HepG2 (cell line): ENCODE data around the gene TUBG1. TPM values are rescaled to one million over a fixed set of nuclear protein-coding genes. Genes with fewer than 3 reads are reported as not detected.
A peak's percentile ranks its signal among the peaks of the same experiment; 100 is the strongest.

Source experiments
- ELF4 ChIP-seq: sonication (generic); formaldehyde crosslinking; IDR thresholded peaks from 2 replicates; pipeline ENCODE4 v1.5.0; 2020; ENCODE audit warnings: missing genetic modification reagents, mild to moderate bottlenecking, moderate library complexity, borderline replicate concordance
- FLYWCH1 ChIP-seq: sonication (generic); formaldehyde crosslinking; IDR thresholded peaks from 2 replicates; pipeline ENCODE4 v1.8.1; 2023; ENCODE audit warnings: mild to moderate bottlenecking, missing genetic modification reagents
- FOXA3 ChIP-seq: IDR thresholded peaks from 2 replicates; pipeline ENCODE4 v1.6.1; 2016; ENCODE audit warnings: missing genetic modification reagents, missing compliant biosample characterization
- HNF4A ChIP-seq: sonication (generic); formaldehyde crosslinking; IDR thresholded peaks from 2 replicates; pipeline ENCODE4 v1.4.0; 2020; ENCODE audit warnings: missing genetic modification reagents
- JDP2 ChIP-seq: sonication (generic); formaldehyde crosslinking; IDR thresholded peaks from 2 replicates; pipeline ENCODE4 v1.8.1; 2022; ENCODE audit warnings: missing genetic modification reagents, borderline replicate concordance
- KAT2B ChIP-seq: fragments of 150-350 bp; IDR thresholded peaks from 2 replicates; pipeline ENCODE4 v1.6.1; 2014; ENCODE audit warnings: low read depth, low read length, borderline replicate concordance
- NFE2L2 ChIP-seq: fragments of 150-350 bp; IDR thresholded peaks from 2 replicates; pipeline ENCODE4 v1.6.1; 2014; ENCODE audit warnings: low read length
- NFIC ChIP-seq: IDR thresholded peaks from 2 replicates; pipeline ENCODE4 v1.6.1; 2012; ENCODE audit warnings: mild to moderate bottlenecking, low read length, inconsistent platforms
- NR2F2 ChIP-seq: IDR thresholded peaks from 2 replicates; pipeline ENCODE4 v1.6.1; 2012; ENCODE audit warnings: low read depth, inconsistent platforms, borderline replicate concordance
- POGK ChIP-seq: sonication (generic); formaldehyde crosslinking; conservative IDR thresholded peaks from 2 replicates; pipeline ENCODE4 v1.8.0; 2022; ENCODE audit warnings: mild to moderate bottlenecking, moderate library complexity, missing genetic modification reagents
- THYN1 ChIP-seq: sonication (generic); formaldehyde crosslinking; IDR thresholded peaks from 2 replicates; pipeline ENCODE4 v1.8.1; 2023; ENCODE audit warnings: low read depth, mild to moderate bottlenecking, moderate library complexity, missing genetic modification reagents, borderline replicate concordance
- ZNF382 ChIP-seq: sonication (generic); formaldehyde crosslinking; IDR thresholded peaks from 2 replicates; pipeline ENCODE4 v1.5.0; 2020; ENCODE audit warnings: missing genetic modification reagents, mild to moderate bottlenecking, borderline replicate concordance
- ZNF484 ChIP-seq: sonication (generic); formaldehyde crosslinking; IDR thresholded peaks from 2 replicates; pipeline ENCODE4 v1.5.1; 2020; ENCODE audit warnings: mild to moderate bottlenecking, low read depth, missing genetic modification reagents, borderline replicate concordance
- ZNF883 ChIP-seq: sonication (generic); formaldehyde crosslinking; IDR thresholded peaks from 2 replicates; pipeline ENCODE4 v1.5.1; 2020; ENCODE audit warnings: mild to moderate bottlenecking, missing genetic modification reagents; ENCODE audit errors: not compliant biosample characterization
- ZNF891 ChIP-seq: sonication (generic); formaldehyde crosslinking; IDR thresholded peaks from 2 replicates; pipeline ENCODE4 v1.5.0; 2020; ENCODE audit warnings: mild to moderate bottlenecking, missing genetic modification reagents
- polyA plus RNA-seq, 8 experiments: library from polyadenylated mRNA; depleted of rRNA in 3 of 8; stranded (reverse) in 7 of 8; unstranded in 1 of 8; fragments of >200 nt; fragmentation: Illumina TruSeq in 4 of 8; extraction: Trizol in 4 of 8; gene quantifications; 2 replicates each; pipeline versions ENCODE4 v1.2.1 to v1.2.3, GENCODE V29; 2011 to 2016; ENCODE audit warnings: low read depth in 4 of 8, missing spikeins in 1 of 8, mixed read lengths in 1 of 8; ENCODE audit not compliant: insufficient read depth in 1 of 8
- total RNA-seq, 5 experiments: library from RNA; depleted of rRNA; stranded (reverse); fragments of >200 nt; fragmentation: Illumina TruSeq; extraction: Trizol; gene quantifications; 2 replicates each; pipeline ENCODE4 v1.2.3, GENCODE V29; 2016; ENCODE audit warnings: low read depth in 1 of 5
- TF ChIP-seq, protein P1 (sequence below): sonication (generic); formaldehyde crosslinking; IDR thresholded peaks from 2 replicates; pipeline ENCODE4 v1.4.0; 2020; ENCODE audit warnings: missing genetic modification reagents
- TF ChIP-seq, protein P2 (sequence below): sonication (generic); formaldehyde crosslinking; IDR thresholded peaks from 2 replicates; pipeline ENCODE4 v1.4.0; 2020; ENCODE audit warnings: mild to moderate bottlenecking, missing genetic modification reagents

Gene TUBG1
- total and polyA plus RNA-seq, 2 of the 13 experiments (the other 11 are each of a cell fraction or from before 2014, with no cell fraction given) = 74.1 to 137 TPM

- TF ChIP-seq THYN1 (CRISPR knock-in tag) = peak; percentile 86; the same call in 1 of the 2 replicates
- no peak for TF ChIP-seq KAT2B
- TF ChIP-seq HNF4A (CRISPR knock-in tag) = peak; percentile 74
- peak; percentile 82 for TF ChIP-seq POGK (CRISPR knock-in tag)
- TF ChIP-seq JDP2 (CRISPR knock-in tag) = no peak
- no peak for TF ChIP-seq ELF4
- TF ChIP-seq ZNF891 (CRISPR knock-in tag) = no peak; the same call in 1 of the 2 replicates
- peak; percentile 46; the same call in 1 of the 2 replicates for TF ChIP-seq ZNF484 (CRISPR knock-in tag)
- TF ChIP-seq, protein P1, sequence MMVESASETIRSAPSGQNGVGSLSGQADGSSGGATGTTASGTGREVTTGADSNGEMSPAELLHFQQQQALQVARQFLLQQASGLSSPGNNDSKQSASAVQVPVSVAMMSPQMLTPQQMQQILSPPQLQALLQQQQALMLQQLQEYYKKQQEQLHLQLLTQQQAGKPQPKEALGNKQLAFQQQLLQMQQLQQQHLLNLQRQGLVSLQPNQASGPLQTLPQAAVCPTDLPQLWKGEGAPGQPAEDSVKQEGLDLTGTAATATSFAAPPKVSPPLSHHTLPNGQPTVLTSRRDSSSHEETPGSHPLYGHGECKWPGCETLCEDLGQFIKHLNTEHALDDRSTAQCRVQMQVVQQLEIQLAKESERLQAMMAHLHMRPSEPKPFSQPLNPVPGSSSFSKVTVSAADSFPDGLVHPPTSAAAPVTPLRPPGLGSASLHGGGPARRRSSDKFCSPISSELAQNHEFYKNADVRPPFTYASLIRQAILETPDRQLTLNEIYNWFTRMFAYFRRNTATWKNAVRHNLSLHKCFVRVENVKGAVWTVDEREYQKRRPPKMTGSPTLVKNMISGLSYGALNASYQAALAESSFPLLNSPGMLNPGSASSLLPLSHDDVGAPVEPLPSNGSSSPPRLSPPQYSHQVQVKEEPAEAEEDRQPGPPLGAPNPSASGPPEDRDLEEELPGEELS = peak; percentile 58
- peak; percentile 64; the same call in 1 of the 2 replicates for TF ChIP-seq NFIC
- TF ChIP-seq, protein P2, sequence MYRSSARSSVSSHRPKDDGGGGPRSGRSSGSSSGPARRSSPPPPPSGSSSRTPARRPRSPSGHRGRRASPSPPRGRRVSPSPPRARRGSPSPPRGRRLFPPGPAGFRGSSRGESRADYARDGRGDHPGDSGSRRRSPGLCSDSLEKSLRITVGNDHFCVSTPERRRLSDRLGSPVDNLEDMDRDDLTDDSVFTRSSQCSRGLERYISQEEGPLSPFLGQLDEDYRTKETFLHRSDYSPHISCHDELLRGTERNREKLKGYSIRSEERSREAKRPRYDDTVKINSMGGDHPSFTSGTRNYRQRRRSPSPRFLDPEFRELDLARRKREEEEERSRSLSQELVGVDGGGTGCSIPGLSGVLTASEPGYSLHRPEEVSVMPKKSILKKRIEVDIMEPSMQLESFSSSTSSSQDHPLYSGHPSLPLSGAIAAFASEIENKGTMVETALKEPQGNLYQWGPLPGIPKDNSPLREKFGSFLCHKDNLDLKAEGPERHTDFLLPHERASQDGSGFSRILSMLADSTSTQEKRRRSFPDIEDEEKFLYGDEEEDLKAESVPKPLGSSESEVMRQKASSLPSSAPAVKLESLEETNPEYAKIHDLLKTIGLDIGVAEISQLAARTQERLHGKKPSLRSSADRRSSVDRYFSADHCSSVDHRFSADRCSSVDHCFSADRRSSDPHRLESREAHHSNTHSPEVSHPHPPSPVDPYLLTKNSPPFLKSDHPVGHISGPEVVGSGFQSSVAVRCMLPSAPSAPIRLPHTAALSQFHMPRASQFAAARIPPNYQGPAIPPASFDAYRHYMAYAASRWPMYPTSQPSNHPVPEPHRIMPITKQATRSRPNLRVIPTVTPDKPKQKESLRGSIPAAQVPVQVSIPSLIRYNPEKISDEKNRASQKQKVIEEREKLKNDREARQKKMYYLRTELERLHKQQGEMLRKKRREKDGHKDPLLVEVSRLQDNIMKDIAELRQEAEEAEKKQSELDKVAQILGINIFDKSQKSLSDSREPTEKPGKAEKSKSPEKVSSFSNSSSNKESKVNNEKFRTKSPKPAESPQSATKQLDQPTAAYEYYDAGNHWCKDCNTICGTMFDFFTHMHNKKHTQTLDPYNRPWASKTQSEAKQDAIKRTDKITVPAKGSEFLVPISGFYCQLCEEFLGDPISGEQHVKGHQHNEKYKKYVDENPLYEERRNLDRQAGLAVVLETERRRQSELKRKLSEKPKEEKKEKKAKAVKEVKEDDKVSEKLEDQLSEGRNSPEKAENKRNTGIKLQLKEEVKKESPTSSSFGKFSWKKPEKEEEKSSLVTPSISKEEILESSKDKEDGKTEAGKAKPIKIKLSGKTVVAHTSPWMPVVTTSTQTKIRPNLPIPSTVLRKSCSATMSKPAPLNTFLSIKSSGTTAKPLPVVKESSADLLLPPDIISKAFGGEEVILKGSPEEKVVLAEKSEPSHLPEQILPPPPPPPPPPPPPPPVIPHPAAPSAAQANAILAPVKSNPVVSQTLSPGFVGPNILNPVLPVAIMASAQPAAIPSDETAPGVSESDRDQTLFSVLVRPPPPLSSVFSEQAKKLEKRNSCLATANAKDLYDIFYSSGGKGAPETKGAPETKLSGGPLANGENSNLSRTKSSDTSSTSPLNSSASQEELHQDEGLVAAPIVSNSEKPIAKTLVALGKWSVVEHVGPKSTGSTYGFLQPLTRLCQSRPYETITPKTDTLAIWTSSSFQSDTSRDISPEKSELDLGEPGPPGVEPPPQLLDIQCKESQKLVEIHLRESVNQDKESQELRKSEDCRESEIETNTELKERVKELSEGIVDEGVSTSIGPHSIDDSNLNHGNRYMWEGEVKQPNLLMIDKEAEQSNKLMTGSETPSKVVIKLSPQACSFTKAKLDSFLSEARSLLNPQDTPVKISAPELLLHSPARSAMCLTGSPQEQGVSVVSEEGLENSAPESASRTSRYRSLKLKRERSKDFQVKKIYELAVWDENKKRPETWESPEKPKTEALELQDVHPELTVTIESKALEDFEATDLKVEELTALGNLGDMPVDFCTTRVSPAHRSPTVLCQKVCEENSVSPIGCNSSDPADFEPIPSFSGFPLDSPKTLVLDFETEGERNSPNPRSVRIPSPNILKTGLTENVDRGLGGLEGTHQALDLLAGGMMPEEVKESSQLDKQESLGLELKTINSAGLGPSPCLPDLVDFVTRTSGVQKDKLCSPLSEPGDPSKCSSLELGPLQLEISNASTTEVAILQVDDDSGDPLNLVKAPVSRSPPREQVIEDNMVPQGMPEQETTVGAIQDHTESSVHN (CRISPR knock-in tag) = peak; percentile 94
- TF ChIP-seq NFE2L2 = no peak
- peak; percentile 88 for TF ChIP-seq ZNF883 (CRISPR knock-in tag)
- TF ChIP-seq FOXA3 (CRISPR knock-in tag) = no peak
- TF ChIP-seq FLYWCH1 = no peak
- TF ChIP-seq ZNF382 (CRISPR knock-in tag) = no peak
- TF ChIP-seq NR2F2 = no peak
These were observed 42.5 kb upstream of the TUBG1 start, which contains the start of gene MLX (continued) for GRCh38 chr17:42566883-42567573.
